Inferior parietal cortex (tissue), 1 donor: Measurements from ENCODE around the gene C19orf47.

Experiments
- DNase-seq: peaks from one replicate; pipeline ENCODE4 v3.0.0-alpha.2; 2016; ENCODE audit errors: extremely low spot score

C19orf47 gene

GRCh38 chr19:40315812-40316470, 32.3 kb downstream of the C19orf47 start:
- no peak for DNase-seq

DNA sequence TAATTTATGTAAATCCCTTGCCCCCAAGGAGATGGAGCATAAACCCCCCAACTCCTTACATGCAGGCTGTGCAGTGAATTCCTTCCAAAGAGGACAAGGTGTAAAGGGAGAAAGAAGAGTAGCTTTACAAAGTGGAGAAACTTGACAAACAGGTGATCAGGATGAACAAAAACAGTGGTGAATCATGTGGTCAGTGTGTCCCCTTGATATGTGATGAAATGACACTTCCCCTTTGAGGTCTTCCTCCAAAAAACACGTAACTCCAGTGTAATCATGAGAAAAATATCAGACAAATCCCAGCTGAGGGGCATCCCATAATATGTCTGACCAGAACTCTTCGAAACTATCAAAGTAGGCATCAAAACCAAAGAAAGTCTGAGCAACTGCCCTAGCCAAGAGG, 33.5 kb downstream of the C19orf47 start:
- DNase-seq = no peak

DNA sequence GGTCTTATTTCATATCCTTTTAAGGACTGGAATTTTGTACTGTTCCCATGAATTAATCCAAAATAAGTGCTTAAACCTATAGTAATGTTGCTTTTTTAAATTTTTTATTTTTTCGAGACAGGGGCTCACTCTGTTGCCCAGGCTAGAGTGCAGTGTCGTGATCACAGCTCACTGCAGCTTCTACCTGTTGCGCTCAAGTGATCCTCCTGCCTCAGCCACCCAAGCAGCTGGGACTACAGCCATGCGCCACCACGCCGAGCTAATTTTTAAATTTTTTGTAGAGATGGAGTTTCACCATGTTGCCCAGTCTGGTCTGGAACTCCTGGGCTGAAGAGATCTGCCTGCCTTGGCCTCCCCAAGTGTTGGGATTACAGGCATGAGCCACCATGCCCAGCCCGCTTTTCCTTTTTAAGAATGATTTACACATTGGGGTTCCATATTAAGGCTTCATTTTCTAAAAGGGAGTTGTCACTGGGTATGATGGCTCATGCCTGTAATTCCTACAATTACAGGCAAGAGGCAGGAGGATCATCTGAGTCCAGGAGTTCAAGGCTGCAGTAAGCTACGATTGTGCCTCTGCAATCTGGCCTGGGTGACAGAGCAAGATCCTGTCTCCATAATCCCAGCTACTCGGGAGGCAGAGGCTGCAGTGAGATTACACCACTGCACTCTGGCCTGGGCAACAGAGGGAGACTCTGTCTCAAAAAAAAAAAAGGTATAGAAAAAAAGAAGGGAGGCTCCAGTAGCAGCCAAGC, 34.8 kb downstream of the C19orf47 start:
- DNase-seq = no peak

DNA sequence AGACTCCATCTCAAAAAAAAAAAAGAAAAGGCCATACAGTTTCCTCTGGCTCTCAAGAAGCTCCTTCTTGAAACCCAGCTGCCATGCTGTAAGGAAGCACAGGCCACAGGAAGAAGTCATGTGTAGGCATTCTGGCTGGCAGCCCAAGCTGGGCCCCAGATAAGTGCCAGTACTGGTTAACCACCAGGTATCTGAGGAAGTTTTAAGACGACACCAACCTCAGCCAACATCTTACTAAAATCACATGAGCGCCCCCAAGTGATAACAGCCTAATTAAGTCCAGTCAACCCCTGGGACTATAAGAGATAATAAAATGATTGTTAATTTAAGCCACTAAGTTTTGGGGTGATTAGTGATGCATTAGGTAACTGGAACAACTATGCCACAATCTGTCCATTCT, 35.7 kb downstream of the C19orf47 start:
- DNase-seq = no peak

DNA sequence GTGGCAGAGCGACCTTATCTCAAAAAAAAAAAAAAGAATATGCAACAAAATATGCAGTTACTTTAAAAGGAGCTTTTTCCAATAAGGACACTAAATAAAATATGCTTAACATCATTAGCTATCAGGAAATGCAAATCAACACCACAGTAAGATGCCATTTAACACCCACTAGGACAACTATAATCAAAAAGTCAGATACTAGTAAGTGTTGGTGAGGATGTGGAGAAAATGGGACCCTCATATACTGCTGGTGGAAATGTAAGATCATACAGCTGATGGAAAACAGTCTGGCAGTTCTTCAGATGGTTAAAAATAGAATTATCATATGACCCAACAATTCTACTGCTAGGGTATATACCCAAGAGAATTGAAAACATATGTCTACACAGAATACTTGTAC, 38.5 kb downstream of the C19orf47 start:
- no peak for DNase-seq

- peak; percentile 89 for DNase-seq
These were observed 42.8 kb downstream of the C19orf47 start for GRCh38 chr19:40305403-40305802.

DNA sequence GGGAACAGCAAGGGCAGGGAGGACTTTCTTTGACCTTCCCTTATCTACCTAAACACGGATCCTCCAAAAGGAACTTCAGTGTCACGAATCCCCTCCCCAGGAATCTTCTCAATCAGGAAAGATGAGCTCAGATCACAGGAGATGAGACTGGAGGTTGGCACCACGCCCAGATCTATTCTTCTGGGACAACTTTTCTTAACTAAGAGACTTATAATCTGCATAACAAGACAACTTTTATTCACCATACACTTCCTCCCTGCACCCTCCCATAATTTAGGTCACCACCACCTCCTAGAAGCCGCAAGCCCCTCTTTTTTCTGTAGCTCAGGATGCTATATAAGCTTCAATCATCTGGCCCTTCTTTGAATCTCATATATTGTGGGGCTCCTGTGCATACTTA, 43.9 kb downstream of the C19orf47 start:
- no peak for DNase-seq

- no peak for DNase-seq
These were observed 44.4 kb downstream of the C19orf47 start for GRCh38 chr19:40303765-40304164.

GRCh38 chr19:40302224-40303011, 45.8 kb downstream of the C19orf47 start:
- no peak for DNase-seq

DNA sequence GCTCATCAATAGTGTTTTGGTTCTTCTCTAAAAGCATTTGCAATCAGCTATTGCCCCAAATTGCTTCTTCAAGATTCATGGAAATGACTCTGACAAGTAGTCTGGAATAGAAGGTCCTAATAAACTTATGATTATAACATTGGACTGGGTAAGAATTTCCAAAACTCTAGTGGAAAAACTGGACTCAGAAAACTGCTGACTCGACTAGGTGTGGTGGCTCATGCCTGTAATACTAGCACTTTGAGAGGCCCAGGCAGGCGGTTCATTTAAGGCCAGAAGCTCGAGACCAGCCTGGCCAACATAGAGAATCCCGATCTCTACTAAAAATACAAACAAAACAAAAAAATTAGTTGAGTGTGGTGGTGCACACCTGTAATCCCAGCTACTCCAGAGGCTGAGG, 47.5 kb downstream of the C19orf47 start:
- DNase-seq = no peak

- no peak for DNase-seq
These were observed 50.2 kb downstream of the C19orf47 start for GRCh38 chr19:40298026-40298425.

GRCh38 chr19:40294560-40294959, 53.6 kb downstream of the C19orf47 start:
- no peak for DNase-seq

- no peak for DNase-seq
These were observed 61.2 kb downstream of the C19orf47 start for GRCh38 chr19:40286971-40287421.

- no peak for DNase-seq
These were observed 61.8 kb downstream of the C19orf47 start for GRCh38 chr19:40286235-40286970.

GRCh38 chr19:40285353-40286234, 62.6 kb downstream of the C19orf47 start:
- peak; percentile 100 for DNase-seq

DNA sequence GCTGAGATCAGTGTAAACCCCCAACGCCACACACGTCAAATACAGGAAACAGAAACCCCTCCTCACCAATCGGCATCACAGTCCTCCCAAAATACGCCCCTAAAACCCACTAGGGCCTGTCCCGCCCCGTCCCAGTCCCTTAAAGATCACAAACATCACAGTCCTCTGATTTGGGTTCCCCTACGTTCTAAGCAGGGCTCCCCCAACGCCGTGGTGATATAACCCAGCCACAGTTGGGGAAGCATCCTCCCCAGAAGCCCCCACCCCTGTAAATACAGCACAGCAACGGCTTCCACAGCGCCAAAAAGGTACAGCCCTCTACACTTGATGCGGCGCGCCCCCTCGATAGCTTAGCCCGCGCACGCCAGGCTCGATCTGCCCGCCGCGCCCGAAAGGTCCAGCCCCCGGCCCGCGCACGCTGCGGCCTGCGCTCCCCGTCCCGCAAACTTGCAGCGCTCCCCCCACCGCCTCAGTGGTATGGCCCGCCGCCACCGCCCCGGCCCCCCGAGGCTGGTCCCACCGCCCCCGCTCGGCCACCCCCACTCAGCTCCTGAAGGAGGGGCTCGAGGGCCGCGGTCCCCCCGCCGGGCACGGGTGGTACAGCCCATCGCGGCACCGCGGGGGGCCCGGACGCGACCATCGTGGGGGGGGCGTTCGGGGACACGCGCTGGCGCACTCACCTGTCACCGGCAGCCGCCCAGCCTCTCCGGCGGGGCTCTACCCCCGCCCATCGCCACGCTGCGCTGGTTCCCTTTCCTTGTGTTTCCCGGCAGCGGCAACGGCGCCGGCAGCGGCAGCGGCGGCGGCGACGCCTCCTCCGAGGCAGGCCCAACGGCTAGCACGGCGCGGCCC, 63.5 kb downstream of the C19orf47 start, which contains the start of gene AKT2:
Gene AKT2, minus strand, starts transcription at position 845 of the 852 bp plus-strand sequence. CDS start 20,078 bp downstream, outside the sequence.
- DNase-seq = no peak

DNA sequence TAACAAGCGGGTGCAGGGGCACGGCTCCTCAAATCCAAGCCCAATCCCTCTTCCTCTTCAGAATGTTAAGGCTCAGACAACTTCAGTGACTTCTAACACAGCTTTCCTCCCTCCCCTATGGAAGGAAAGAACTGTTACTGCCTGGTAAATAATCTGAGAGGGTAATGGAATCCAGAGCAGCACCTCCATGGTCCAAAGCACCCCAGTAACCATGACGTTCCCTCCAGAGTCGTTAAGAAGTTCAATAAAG, 64.0 kb downstream of the C19orf47 start:
- DNase-seq = no peak

- DNase-seq = no peak
These were observed 64.6 kb downstream of the C19orf47 start for GRCh38 chr19:40283414-40284250.

DNA sequence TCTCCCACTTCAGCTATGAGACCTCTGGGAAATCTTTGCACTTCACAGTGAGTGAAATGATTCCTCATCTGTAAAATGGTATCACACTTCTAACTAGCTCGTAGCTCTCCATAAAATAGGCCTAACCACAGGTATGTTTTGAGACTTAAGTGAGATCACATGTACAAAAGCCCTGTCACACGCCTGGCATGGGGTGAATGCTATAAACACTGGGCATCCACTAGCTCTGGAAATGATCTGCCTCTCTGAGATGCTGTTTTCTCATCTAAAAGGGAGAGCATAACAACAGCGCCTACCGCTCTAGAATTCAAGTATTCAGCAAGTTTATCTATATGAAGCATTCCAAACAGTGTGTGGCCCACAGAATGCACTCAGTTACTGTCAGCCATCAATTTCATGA, 65.3 kb downstream of the C19orf47 start:
- DNase-seq = no peak
